Nephron (organoid): ENCODE results near the gene SIGLEC12.

Experiments used
- H3K27ac Mint-ChIP-seq, 3 experiments: 2 replicates each; pipeline ENCODE4 v1.8.0; 2020; ENCODE audit warnings: mixed read lengths in 3 of 3, mild to moderate bottlenecking in 2 of 3, moderate library complexity in 1 of 3
- H3K27me3 Mint-ChIP-seq: 2 replicates; pipeline ENCODE4 v1.8.0; 2021; ENCODE audit warnings: low read depth, mild to moderate bottlenecking, moderate library complexity, mixed read lengths
- H3K36me3 Mint-ChIP-seq: 2 replicates; pipeline ENCODE4 v1.8.0; 2020; ENCODE audit warnings: low read depth, mixed read lengths
- H3K4me1 Mint-ChIP-seq: 2 replicates; pipeline ENCODE4 v1.8.0; 2020; ENCODE audit warnings: mixed read lengths
- H3K4me3 Mint-ChIP-seq, 3 experiments: 2 replicates each; pipeline ENCODE4 v1.8.0; 2020; ENCODE audit warnings: mild to moderate bottlenecking in 3 of 3, mixed read lengths in 3 of 3, moderate library complexity in 2 of 3
- H3K9me3 Mint-ChIP-seq: 2 replicates; pipeline ENCODE4 v1.8.0; 2020; ENCODE audit warnings: mixed read lengths
- TF ChIP-seq, protein P1 (sequence below), 3 experiments: fragments of 200-600 bp; sonication (generic); IDR thresholded peaks; one replicate each; pipeline ENCODE4 v1.5.0; 2021; ENCODE audit warnings: antibody characterized with exemption in 3 of 3; ENCODE audit not compliant: unreplicated experiment in 3 of 3

The SIGLEC12 gene

GRCh38 chr19:51501594-51502263 lies at the start of gene SIGLEC12:
TSS of gene SIGLEC12 (minus strand) at chr19:51501800. CDS start at chr19:51501733, 67 bp downstream.
- Mint-ChIP-seq H3K4me3 (no peak within 1 kb of the TSS), H3K36me3 (no peaks in the 10 kb centered on the region), H3K27me3 (peaks cover 3% of the 10 kb centered on the region), H3K9me3 (peaks cover 20% of the 10 kb centered on the region), H3K4me1 (no peaks in the 10 kb centered on the region), H3K27ac (no peak within 1 kb of the TSS)
- TF ChIP-seq, protein P1, sequence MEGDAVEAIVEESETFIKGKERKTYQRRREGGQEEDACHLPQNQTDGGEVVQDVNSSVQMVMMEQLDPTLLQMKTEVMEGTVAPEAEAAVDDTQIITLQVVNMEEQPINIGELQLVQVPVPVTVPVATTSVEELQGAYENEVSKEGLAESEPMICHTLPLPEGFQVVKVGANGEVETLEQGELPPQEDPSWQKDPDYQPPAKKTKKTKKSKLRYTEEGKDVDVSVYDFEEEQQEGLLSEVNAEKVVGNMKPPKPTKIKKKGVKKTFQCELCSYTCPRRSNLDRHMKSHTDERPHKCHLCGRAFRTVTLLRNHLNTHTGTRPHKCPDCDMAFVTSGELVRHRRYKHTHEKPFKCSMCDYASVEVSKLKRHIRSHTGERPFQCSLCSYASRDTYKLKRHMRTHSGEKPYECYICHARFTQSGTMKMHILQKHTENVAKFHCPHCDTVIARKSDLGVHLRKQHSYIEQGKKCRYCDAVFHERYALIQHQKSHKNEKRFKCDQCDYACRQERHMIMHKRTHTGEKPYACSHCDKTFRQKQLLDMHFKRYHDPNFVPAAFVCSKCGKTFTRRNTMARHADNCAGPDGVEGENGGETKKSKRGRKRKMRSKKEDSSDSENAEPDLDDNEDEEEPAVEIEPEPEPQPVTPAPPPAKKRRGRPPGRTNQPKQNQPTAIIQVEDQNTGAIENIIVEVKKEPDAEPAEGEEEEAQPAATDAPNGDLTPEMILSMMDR (IDR thresholded peaks at IDR 0.05; ENCODE audit: unreplicated experiment in 3 of 3), result no peak

DNA sequence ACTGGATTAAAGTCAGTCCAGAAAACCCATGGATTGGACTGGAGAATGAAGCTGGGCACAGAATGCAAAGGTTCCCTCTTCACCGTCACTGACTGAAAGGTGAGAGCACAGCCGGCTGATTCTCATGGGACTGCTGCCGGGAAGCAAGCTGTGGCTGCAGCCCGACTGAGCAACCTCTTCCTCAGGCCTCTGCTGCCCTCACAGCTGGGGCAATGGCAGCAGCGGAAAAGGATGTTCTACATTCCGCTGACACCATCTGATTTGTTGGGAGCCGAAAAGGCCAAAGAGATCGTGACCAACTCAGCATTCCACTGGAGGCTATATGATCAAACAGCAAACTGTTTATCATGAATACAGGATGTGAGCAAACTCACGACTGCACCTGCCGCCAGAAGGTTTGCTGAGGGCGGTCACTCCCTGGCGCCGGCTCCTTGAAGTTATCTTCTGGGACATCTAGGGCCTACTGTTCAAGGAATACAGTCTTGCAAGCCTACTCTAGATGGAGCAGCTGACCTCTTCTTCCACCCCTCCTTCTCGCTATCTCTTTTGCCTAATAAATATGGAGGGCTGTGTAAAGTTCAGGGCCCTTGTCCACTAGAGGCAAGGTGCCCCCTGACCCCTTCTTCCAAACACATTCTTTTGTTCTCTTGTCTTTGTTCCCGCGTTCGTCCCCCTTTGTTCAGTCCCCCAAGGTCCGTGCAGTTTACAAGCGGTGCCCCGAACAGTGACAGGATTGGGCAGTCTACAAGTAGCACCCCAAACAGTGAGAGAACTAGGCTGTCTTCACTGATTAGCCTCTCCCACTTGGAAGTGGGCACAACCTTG lies 49.5 kb upstream of the SIGLEC12 start:
- TF ChIP-seq, protein P1 (IDR thresholded peaks at IDR 0.05; ENCODE audit: unreplicated experiment in 3 of 3), result no peak
- peaks cover 3% of the 10 kb centered on the region for H3K9me3 Mint-ChIP-seq
- H3K4me3 Mint-ChIP-seq, result no peak overlapping the region
- no peaks in the 10 kb centered on the region for H3K4me1 Mint-ChIP-seq
- peaks cover 11% of the 10 kb centered on the region for H3K27me3 Mint-ChIP-seq
- no peak overlapping the region for H3K27ac Mint-ChIP-seq
- H3K36me3 Mint-ChIP-seq, result no peaks in the 10 kb centered on the region

DNA sequence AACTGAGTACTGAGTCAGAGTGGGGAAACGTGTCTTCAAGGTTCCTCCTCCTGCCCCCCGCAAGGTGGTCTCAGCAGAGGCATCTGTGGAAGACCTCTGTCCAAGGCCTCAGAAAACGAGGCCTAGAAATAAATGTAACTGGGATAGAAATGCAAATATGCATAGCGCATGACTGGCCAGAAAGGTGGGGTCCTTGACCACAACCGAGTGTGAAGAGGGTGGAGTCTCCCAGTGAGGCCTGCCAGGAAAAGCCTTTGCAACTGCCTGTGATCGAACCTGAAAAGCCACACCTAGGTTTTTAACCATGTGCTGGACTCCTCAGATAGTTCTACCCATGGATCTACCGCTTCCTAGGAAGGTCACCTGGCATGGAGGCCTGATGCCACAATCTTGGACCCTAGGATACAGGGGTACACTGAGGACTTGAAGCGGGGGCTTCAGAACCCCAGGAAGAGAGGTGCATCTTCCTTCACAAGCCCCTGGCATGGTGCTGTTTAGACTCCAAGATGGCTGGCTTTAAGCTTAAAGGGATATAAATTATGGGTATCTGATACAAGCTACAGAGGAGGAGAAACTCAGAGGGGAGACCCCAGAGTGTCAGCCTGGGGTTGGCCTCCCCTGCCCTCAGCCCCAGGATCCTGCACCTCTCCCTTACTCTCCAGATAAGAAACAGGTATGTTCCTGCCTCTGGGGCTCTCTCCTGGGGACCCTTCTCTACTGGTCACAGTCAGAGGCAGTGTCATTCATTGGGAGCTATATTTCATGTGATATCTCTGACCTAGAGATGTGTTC lies 48.1 kb upstream of the SIGLEC12 start:
- Mint-ChIP-seq H3K27ac (no peak overlapping the region), H3K36me3 (no peaks in the 10 kb centered on the region), H3K27me3 (peaks cover 11% of the 10 kb centered on the region), H3K4me1 (no peaks in the 10 kb centered on the region), H3K4me3 (no peak overlapping the region), H3K9me3 (peaks cover 3% of the 10 kb centered on the region)
- TF ChIP-seq, protein P1 (IDR thresholded peaks at IDR 0.05; ENCODE audit: unreplicated experiment in 3 of 3), result no peak

DNA sequence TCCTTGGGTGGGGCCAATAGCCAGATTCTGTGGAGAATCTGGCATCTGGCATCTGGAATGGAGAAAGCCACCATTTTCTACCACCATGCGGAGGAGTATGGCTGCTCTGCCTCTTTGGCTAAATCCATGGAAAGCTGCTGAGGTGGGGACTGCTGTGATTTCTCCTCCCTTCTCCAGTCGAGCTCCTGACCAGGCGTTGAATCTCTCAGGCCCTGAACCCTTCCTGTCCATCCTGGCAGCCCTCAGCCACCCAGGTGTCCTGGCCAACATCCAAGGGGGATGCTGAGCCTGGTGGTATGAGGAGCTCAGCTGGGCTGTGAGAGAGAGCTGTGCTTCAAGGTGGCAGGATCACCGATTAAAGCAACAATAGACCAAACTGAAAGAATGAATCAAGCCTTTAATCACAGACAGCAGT lies 47.3 kb upstream of the SIGLEC12 start:
- TF ChIP-seq, protein P1 (IDR thresholded peaks at IDR 0.05; ENCODE audit: unreplicated experiment in 3 of 3), result no peak
- Mint-ChIP-seq H3K27ac (no peak overlapping the region), H3K9me3 (peaks cover 6% of the 10 kb centered on the region), H3K27me3 (peaks cover 11% of the 10 kb centered on the region), H3K4me3 (no peak overlapping the region), H3K4me1 (no peaks in the 10 kb centered on the region), H3K36me3 (no peaks in the 10 kb centered on the region)

- no peaks in the 10 kb centered on the region for H3K4me1 Mint-ChIP-seq
- H3K4me3 Mint-ChIP-seq, result no peak overlapping the region
- TF ChIP-seq, protein P1 (IDR thresholded peaks at IDR 0.05; ENCODE audit: unreplicated experiment in 3 of 3), result no peak
- H3K27me3 Mint-ChIP-seq, result peaks cover 9% of the 10 kb centered on the region
- no peak overlapping the region for H3K27ac Mint-ChIP-seq
- H3K9me3 Mint-ChIP-seq, result peaks cover 8% of the 10 kb centered on the region
- H3K36me3 Mint-ChIP-seq, result no peaks in the 10 kb centered on the region
These were observed 46.6 kb upstream of the SIGLEC12 start for GRCh38 chr19:51548213-51548651.
